ENCODE measurements around the gene ERICH6.

Gene ERICH6

GRCh38 chr3:150620002-150620689 is 83.6 kb downstream of the ERICH6 start:
- ChIA-PET CTCF (interaction anchor here (0.6 kb wide), 1 partner anchor 452 kb away, joined by 8 read pairs; no protein-coding TSS in a partner anchor), POLR2A (no interaction called here)
- DNase-seq (ENCODE audit: extremely low spot score): no peak
- TF ChIP-seq SP1 (IDR thresholded peaks at IDR 0.05) (no peak), FOXA1 (IDR thresholded peaks at IDR 0.05) (no peak), HDGF (IDR thresholded peaks at IDR 0.05; ENCODE audit: borderline replicate concordance) (no peak), LEF1 (IDR thresholded peaks at IDR 0.05; ENCODE audit: borderline replicate concordance) (no peak), NFRKB (IDR thresholded peaks at IDR 0.05) (no peak), SUZ12 (IDR thresholded peaks at IDR 0.05) (no peak), L3MBTL2 (conservative IDR thresholded peaks at IDR 0.05) (no peak), ELF4 (IDR thresholded peaks at IDR 0.05) (no peak), CTBP1 (IDR thresholded peaks at IDR 0.05; ENCODE audit: borderline replicate concordance) (no peak), FOXM1 (IDR thresholded peaks at IDR 0.05; ENCODE audit: borderline replicate concordance) (no peak)

- no peak for TF ChIP-seq ZNF384 (IDR thresholded peaks at IDR 0.05)
- no peak for TF ChIP-seq LEF1 (IDR thresholded peaks at IDR 0.05; ENCODE audit: borderline replicate concordance)
- TF ChIP-seq SUZ12 (IDR thresholded peaks at IDR 0.05): no peak
- TF ChIP-seq PKNOX1 (IDR thresholded peaks at IDR 0.05): no peak
- TF ChIP-seq BHLHE40 (IDR thresholded peaks at IDR 0.05; ENCODE audit: borderline replicate concordance): no peak
- no peak for TF ChIP-seq ARNT (IDR thresholded peaks at IDR 0.05)
- no peak for TF ChIP-seq HDGF (IDR thresholded peaks at IDR 0.05; ENCODE audit: borderline replicate concordance)
- TF ChIP-seq ELF4 (IDR thresholded peaks at IDR 0.05): no peak
- no peak for TF ChIP-seq TARDBP (IDR thresholded peaks at IDR 0.05)
- no peak for TF ChIP-seq CTBP1 (IDR thresholded peaks at IDR 0.05; ENCODE audit: borderline replicate concordance)
- TF ChIP-seq FOXA1 (IDR thresholded peaks at IDR 0.05): no peak
- TF ChIP-seq FOXK2 (IDR thresholded peaks at IDR 0.05): no peak
- no peak for TF ChIP-seq L3MBTL2 (conservative IDR thresholded peaks at IDR 0.05)
- no peak for TF ChIP-seq SP1 (IDR thresholded peaks at IDR 0.05)
- TF ChIP-seq NFRKB (IDR thresholded peaks at IDR 0.05): no peak
- TF ChIP-seq FOXM1 (IDR thresholded peaks at IDR 0.05; ENCODE audit: borderline replicate concordance): no peak
- no peak for DNase-seq (ENCODE audit: extremely low spot score)
- POLR2A ChIA-PET: interaction anchor here (0.8 kb wide), 1 partner anchor 11 kb away, joined by 3 read pairs; the partner anchor contains the start of gene SELENOT
- CTCF ChIA-PET: no interaction called here
Measured at GRCh38 chr3:150613709-150614480, 89.8 kb downstream of the ERICH6 start.

GRCh38 chr3:150613034-150613433 is 90.7 kb downstream of the ERICH6 start:
- no peak for TF ChIP-seq L3MBTL2 (conservative IDR thresholded peaks at IDR 0.05)
- no peak for TF ChIP-seq FOXA1 (IDR thresholded peaks at IDR 0.05)
- no peak for TF ChIP-seq TARDBP (IDR thresholded peaks at IDR 0.05)
- no peak for TF ChIP-seq HDGF (IDR thresholded peaks at IDR 0.05; ENCODE audit: borderline replicate concordance)
- TF ChIP-seq ARNT (IDR thresholded peaks at IDR 0.05): no peak
- TF ChIP-seq ZNF384 (IDR thresholded peaks at IDR 0.05): no peak
- TF ChIP-seq CTBP1 (IDR thresholded peaks at IDR 0.05; ENCODE audit: borderline replicate concordance): no peak
- no peak for TF ChIP-seq SUZ12 (IDR thresholded peaks at IDR 0.05)
- no peak for TF ChIP-seq SP1 (IDR thresholded peaks at IDR 0.05)
- no peak for TF ChIP-seq NFRKB (IDR thresholded peaks at IDR 0.05)
- TF ChIP-seq FOXK2 (IDR thresholded peaks at IDR 0.05): no peak
- no peak for TF ChIP-seq FOXM1 (IDR thresholded peaks at IDR 0.05; ENCODE audit: borderline replicate concordance)
- TF ChIP-seq ELF4 (IDR thresholded peaks at IDR 0.05): no peak
- TF ChIP-seq PKNOX1 (IDR thresholded peaks at IDR 0.05): no peak
- TF ChIP-seq BHLHE40 (IDR thresholded peaks at IDR 0.05; ENCODE audit: borderline replicate concordance): no peak
- ChIA-PET CTCF (no interaction called here), POLR2A (no interaction called here)
- DNase-seq (ENCODE audit: extremely low spot score): no peak

- ChIA-PET POLR2A (no interaction called here), CTCF (no interaction called here)
- DNase-seq (ENCODE audit: extremely low spot score): no peak
- TF ChIP-seq ARNT (IDR thresholded peaks at IDR 0.05) (no peak), ELF4 (IDR thresholded peaks at IDR 0.05) (no peak), ZNF384 (IDR thresholded peaks at IDR 0.05) (no peak), NFRKB (IDR thresholded peaks at IDR 0.05) (no peak)
Measured at GRCh38 chr3:150612494-150612893, 91.2 kb downstream of the ERICH6 start.

- ChIA-PET CTCF (no interaction called here), POLR2A (no interaction called here)
- DNase-seq (ENCODE audit: extremely low spot score): no peak
- TF ChIP-seq ZNF384 (IDR thresholded peaks at IDR 0.05): no peak
- TF ChIP-seq ELF4 (IDR thresholded peaks at IDR 0.05): no peak
- no peak for TF ChIP-seq TARDBP (IDR thresholded peaks at IDR 0.05)
- TF ChIP-seq SUZ12 (IDR thresholded peaks at IDR 0.05): no peak
- no peak for TF ChIP-seq BHLHE40 (IDR thresholded peaks at IDR 0.05; ENCODE audit: borderline replicate concordance)
- no peak for TF ChIP-seq L3MBTL2 (conservative IDR thresholded peaks at IDR 0.05)
- no peak for TF ChIP-seq NFRKB (IDR thresholded peaks at IDR 0.05)
- no peak for TF ChIP-seq LEF1 (IDR thresholded peaks at IDR 0.05; ENCODE audit: borderline replicate concordance)
- TF ChIP-seq FOXM1 (IDR thresholded peaks at IDR 0.05; ENCODE audit: borderline replicate concordance): no peak
- no peak for TF ChIP-seq ARNT (IDR thresholded peaks at IDR 0.05)
- TF ChIP-seq HDGF (IDR thresholded peaks at IDR 0.05; ENCODE audit: borderline replicate concordance): no peak
- no peak for TF ChIP-seq CTBP1 (IDR thresholded peaks at IDR 0.05; ENCODE audit: borderline replicate concordance)
- TF ChIP-seq PKNOX1 (IDR thresholded peaks at IDR 0.05): no peak
- TF ChIP-seq FOXK2 (IDR thresholded peaks at IDR 0.05): no peak
- TF ChIP-seq SP1 (IDR thresholded peaks at IDR 0.05): no peak
- TF ChIP-seq FOXA1 (IDR thresholded peaks at IDR 0.05): no peak
Measured at GRCh38 chr3:150611666-150612065, 92.1 kb downstream of the ERICH6 start.
